Neural cell (in vitro differentiated cells): ENCODE data around the gene RNF44. TPM values are rescaled to one million over a fixed set of nuclear protein-coding genes. Genes with fewer than 3 reads are reported as not detected.

Experiments used
- H2AFZ ChIP-seq: fragments of 200-600, 300-800 bp; sonication (generic), shearing (Covaris generic); 2 replicates; pipeline ENCODE4 v1.6.0; 2014; ENCODE audit warnings: low read depth, mild to moderate bottlenecking, antibody characterized with exemption, low read length, moderate library complexity
- H3F3A ChIP-seq: fragments of 200-600 bp; shearing (Covaris generic); 2 replicates; pipeline ENCODE4 v1.6.1; 2016; ENCODE audit warnings: mild to moderate bottlenecking, moderate library complexity, mixed read lengths, antibody characterized with exemption, low read length; ENCODE audit not compliant: insufficient read depth, poor library complexity, severe bottlenecking
- H3K27ac ChIP-seq: fragments of 200-600, 300-800 bp; sonication (generic), shearing (Covaris generic); 2 replicates; pipeline ENCODE4 v1.5.1; 2014; ENCODE audit warnings: mild to moderate bottlenecking, low read length, moderate library complexity
- H3K27me3 ChIP-seq: fragments of 300-800, 200-600 bp; sonication (generic), shearing (Covaris generic); 2 replicates; pipeline ENCODE4 v1.6.0; 2014; ENCODE audit warnings: mild to moderate bottlenecking, low read depth, low read length, moderate library complexity; ENCODE audit not compliant: insufficient read depth
- H3K36me3 ChIP-seq: fragments of 300-800, 200-600 bp; sonication (generic), shearing (Covaris generic); 2 replicates; pipeline ENCODE4 v1.5.1; 2014; ENCODE audit warnings: mild to moderate bottlenecking, antibody characterized with exemption, low read length, moderate library complexity; ENCODE audit not compliant: insufficient read depth
- H3K4me2 ChIP-seq: fragments of 300-800, 200-600 bp; sonication (generic), shearing (Covaris generic); 2 replicates; pipeline ENCODE4 v1.6.0; 2014; ENCODE audit warnings: mild to moderate bottlenecking, low read length
- H3K4me3 ChIP-seq: fragments of 300-800, 200-600 bp; sonication (generic), shearing (Covaris generic); 2 replicates; pipeline ENCODE4 v1.5.1; 2014; ENCODE audit warnings: mild to moderate bottlenecking, low read length, moderate library complexity
- H3K79me2 ChIP-seq: fragments of 200-600 bp; shearing (Covaris generic); replicated peaks from 2 replicates; pipeline ENCODE4 v1.6.0; 2014; ENCODE audit warnings: mild to moderate bottlenecking, low read length, moderate library complexity; ENCODE audit not compliant: insufficient read depth
- H3K9ac ChIP-seq: fragments of 300-800, 200-600 bp; sonication (generic), shearing (Covaris generic); 2 replicates; pipeline ENCODE4 v1.6.1; 2016; ENCODE audit warnings: mild to moderate bottlenecking, low read length, mixed read lengths
- H3K9me2 ChIP-seq: fragments of 200-600 bp; shearing (Covaris generic); 2 replicates; pipeline ENCODE4 v1.6.1; 2016; ENCODE audit warnings: mild to moderate bottlenecking, low read length, mixed read lengths; ENCODE audit not compliant: insufficient read depth
- H3K9me3 ChIP-seq: fragments of 200-600, 300-800 bp; sonication (generic), shearing (Covaris generic); 2 replicates; pipeline ENCODE4 v1.6.1; 2016; ENCODE audit warnings: mild to moderate bottlenecking, mixed run types, low read length, moderate library complexity, mixed read lengths
- H4K20me1 ChIP-seq: fragments of 200-600 bp; shearing (Covaris generic); 2 replicates; pipeline ENCODE4 v1.6.1; 2016; ENCODE audit warnings: mild to moderate bottlenecking, mixed run types; ENCODE audit not compliant: insufficient read depth
- EP300 ChIP-seq: fragments of 450-650 bp; conservative IDR thresholded peaks from 2 replicates; pipeline ENCODE4 v1.6.1; 2014; ENCODE audit warnings: antibody characterized with exemption, mild to moderate bottlenecking, moderate library complexity; ENCODE audit not compliant: poor library complexity, severe bottlenecking
- EZH2 ChIP-seq: fragments of 200-600, 300-800 bp; shearing (Covaris generic), sonication (generic); IDR thresholded peaks from 2 replicates; pipeline ENCODE4 v1.6.1; 2014; ENCODE audit warnings: antibody characterized with exemption, low read length, borderline replicate concordance, mild to moderate bottlenecking; ENCODE audit not compliant: insufficient read depth, poor library complexity, severe bottlenecking
- MXI1 ChIP-seq: fragments of 450-650 bp; conservative IDR thresholded peaks from 2 replicates; pipeline ENCODE4 v1.6.1; 2014; ENCODE audit warnings: antibody characterized with exemption, mild to moderate bottlenecking; ENCODE audit not compliant: poor library complexity, severe bottlenecking
- POLR2AphosphoS5 ChIP-seq: IDR thresholded peaks from 2 replicates; pipeline ENCODE4 v1.6.1; 2012
- RAD21 ChIP-seq: fragments of 450-650 bp; conservative IDR thresholded peaks from 2 replicates; pipeline ENCODE4 v1.6.1; 2014; ENCODE audit warnings: antibody characterized with exemption, mild to moderate bottlenecking, moderate library complexity
- SMC3 ChIP-seq: fragments of 450-650 bp; conservative IDR thresholded peaks from 2 replicates; pipeline ENCODE4 v1.6.1; 2014; ENCODE audit warnings: antibody characterized with exemption, mild to moderate bottlenecking, moderate library complexity; ENCODE audit not compliant: poor library complexity
- TAF1 ChIP-seq: IDR thresholded peaks from 2 replicates; pipeline ENCODE4 v1.6.1; 2012; ENCODE audit warnings: low read depth
- polyA plus RNA-seq: library from polyadenylated mRNA; depleted of rRNA; stranded (reverse); fragments of >200 nt; gene quantifications from 2 replicates; pipeline ENCODE4 v1.2.3, GENCODE V29; 2014
- TF ChIP-seq, protein P1 (sequence below): fragments of 450-650 bp; IDR thresholded peaks from 2 replicates; pipeline ENCODE4 v1.5.1; 2014; ENCODE audit warnings: antibody characterized with exemption, mild to moderate bottlenecking, moderate library complexity; ENCODE audit not compliant: poor library complexity, severe bottlenecking
- TF ChIP-seq, protein P2 (sequence below): IDR thresholded peaks from 2 replicates; pipeline ENCODE4 v1.6.1; 2012; ENCODE audit warnings: borderline replicate concordance

Gene RNF44
- polyA plus RNA-seq, 1 donor from 2014 or later: 22.2 TPM

DNA sequence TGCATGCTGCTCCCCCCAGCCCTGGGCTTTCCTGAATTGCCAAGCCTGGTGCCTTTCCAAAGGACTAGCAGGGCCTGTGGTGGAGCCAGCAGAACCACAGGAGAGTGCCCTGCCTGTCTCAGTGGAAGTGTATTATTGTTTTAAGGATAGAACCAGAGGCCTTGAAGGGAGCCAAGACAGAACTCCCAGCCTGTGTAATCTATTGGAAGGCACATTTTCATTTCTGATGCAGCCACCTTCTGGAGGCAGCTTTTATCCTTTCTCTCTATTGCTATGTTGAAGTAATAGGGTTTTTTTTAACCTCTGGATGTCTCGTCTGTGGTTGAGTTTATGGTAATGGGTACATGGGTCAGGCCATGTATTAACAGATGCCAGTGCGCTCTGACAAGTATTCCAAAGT, 29.3 kb downstream of the RNF44 start:
- Histone ChIP-seq H3K9me2 (no peaks in the 10 kb centered on the region), H3F3A (no peaks in the 10 kb centered on the region), H3K4me3 (no peak overlapping the region), H3K27me3 (no peaks in the 10 kb centered on the region), H3K9ac (no peak overlapping the region), H3K79me2 (no peaks in the 10 kb centered on the region), H3K9me3 (no peaks in the 10 kb centered on the region), H3K27ac (no peak overlapping the region), H4K20me1 (no peaks in the 10 kb centered on the region), H3K36me3 (no peaks in the 10 kb centered on the region), H3K4me2 (no peak overlapping the region), H2AFZ (no peak overlapping the region)
- no peak for TF ChIP-seq SMC3
- no peak for TF ChIP-seq EZH2
- TF ChIP-seq TAF1: no peak
- no peak for TF ChIP-seq MXI1
- no peak for TF ChIP-seq EP300

DNA sequence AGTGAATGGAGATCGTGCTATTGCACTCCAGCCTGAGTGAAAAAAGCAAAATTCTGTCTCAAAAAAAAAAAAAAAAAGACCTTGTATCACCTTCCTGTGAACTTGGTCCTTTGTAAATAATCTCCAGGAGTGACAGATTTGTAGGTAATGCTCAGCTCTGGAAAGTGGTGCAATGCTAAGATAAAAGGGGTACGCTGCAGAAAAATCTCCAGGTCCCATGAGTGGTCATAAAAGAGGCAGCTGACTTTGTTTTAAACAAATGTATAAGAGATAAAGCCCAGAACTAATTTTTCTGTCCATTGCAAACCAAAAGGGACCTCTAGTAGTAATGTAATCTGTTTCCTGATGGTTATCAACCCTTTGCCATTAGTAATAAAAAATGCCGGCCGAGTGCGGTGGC, 33.7 kb downstream of the RNF44 start:
- no peaks in the 10 kb centered on the region for H3F3A ChIP-seq
- H3K36me3 ChIP-seq: peaks cover 7% of the 10 kb centered on the region
- H4K20me1 ChIP-seq: no peaks in the 10 kb centered on the region
- no peaks in the 10 kb centered on the region for H3K27me3 ChIP-seq
- no peaks in the 10 kb centered on the region for H3K79me2 ChIP-seq
- no peaks in the 10 kb centered on the region for H3K9me3 ChIP-seq
- no peak overlapping the region for H3K4me2 ChIP-seq
- H3K9ac ChIP-seq: no peak overlapping the region
- H3K4me3 ChIP-seq: no peak overlapping the region
- no peak overlapping the region for H3K27ac ChIP-seq
- TF ChIP-seq RAD21: no peak
- TF ChIP-seq TAF1: no peak
- TF ChIP-seq, protein P1, sequence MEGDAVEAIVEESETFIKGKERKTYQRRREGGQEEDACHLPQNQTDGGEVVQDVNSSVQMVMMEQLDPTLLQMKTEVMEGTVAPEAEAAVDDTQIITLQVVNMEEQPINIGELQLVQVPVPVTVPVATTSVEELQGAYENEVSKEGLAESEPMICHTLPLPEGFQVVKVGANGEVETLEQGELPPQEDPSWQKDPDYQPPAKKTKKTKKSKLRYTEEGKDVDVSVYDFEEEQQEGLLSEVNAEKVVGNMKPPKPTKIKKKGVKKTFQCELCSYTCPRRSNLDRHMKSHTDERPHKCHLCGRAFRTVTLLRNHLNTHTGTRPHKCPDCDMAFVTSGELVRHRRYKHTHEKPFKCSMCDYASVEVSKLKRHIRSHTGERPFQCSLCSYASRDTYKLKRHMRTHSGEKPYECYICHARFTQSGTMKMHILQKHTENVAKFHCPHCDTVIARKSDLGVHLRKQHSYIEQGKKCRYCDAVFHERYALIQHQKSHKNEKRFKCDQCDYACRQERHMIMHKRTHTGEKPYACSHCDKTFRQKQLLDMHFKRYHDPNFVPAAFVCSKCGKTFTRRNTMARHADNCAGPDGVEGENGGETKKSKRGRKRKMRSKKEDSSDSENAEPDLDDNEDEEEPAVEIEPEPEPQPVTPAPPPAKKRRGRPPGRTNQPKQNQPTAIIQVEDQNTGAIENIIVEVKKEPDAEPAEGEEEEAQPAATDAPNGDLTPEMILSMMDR: no peak
- TF ChIP-seq MXI1: no peak
- TF ChIP-seq SMC3: no peak
- no peak for TF ChIP-seq POLR2AphosphoS5
- TF ChIP-seq, protein P2, sequence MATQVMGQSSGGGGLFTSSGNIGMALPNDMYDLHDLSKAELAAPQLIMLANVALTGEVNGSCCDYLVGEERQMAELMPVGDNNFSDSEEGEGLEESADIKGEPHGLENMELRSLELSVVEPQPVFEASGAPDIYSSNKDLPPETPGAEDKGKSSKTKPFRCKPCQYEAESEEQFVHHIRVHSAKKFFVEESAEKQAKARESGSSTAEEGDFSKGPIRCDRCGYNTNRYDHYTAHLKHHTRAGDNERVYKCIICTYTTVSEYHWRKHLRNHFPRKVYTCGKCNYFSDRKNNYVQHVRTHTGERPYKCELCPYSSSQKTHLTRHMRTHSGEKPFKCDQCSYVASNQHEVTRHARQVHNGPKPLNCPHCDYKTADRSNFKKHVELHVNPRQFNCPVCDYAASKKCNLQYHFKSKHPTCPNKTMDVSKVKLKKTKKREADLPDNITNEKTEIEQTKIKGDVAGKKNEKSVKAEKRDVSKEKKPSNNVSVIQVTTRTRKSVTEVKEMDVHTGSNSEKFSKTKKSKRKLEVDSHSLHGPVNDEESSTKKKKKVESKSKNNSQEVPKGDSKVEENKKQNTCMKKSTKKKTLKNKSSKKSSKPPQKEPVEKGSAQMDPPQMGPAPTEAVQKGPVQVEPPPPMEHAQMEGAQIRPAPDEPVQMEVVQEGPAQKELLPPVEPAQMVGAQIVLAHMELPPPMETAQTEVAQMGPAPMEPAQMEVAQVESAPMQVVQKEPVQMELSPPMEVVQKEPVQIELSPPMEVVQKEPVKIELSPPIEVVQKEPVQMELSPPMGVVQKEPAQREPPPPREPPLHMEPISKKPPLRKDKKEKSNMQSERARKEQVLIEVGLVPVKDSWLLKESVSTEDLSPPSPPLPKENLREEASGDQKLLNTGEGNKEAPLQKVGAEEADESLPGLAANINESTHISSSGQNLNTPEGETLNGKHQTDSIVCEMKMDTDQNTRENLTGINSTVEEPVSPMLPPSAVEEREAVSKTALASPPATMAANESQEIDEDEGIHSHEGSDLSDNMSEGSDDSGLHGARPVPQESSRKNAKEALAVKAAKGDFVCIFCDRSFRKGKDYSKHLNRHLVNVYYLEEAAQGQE: no peak
- no peak for TF ChIP-seq EP300
- no peak overlapping the region for H2AFZ ChIP-seq
- H3K9me2 ChIP-seq: no peaks in the 10 kb centered on the region

DNA sequence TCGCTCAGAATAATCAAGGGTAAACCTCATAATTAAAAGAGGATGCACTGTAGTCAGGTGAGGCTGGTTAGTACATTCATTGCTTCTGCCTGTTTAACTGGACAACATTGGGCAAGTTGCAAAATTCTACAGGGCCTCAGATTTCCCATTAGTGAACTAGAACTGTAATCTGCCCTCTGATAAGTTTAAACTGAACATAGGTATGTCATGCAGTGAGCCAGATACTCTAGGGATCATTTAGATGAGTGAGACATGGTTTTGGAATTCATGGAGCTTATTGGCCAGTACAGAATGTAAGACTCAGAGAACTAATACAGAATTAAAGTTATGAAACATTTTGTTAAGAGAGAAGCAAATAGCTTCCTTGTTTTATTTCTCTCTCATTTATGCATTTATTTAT, 35.9 kb downstream of the RNF44 start:
- Histone ChIP-seq H3K9me3 (no peaks in the 10 kb centered on the region), H2AFZ (no peak overlapping the region), H3K27me3 (no peaks in the 10 kb centered on the region), H3K9ac (no peak overlapping the region), H3K9me2 (no peaks in the 10 kb centered on the region), H3K4me2 (no peak overlapping the region), H4K20me1 (no peaks in the 10 kb centered on the region), H3K36me3 (peaks cover 7% of the 10 kb centered on the region), H3K27ac (no peak overlapping the region), H3F3A (no peaks in the 10 kb centered on the region), H3K79me2 (no peaks in the 10 kb centered on the region), H3K4me3 (no peak overlapping the region)
- TF ChIP-seq EZH2: no peak
